HuH-7.5 (cell line): ENCODE measurements around the gene LRRTM4.
"Not testable (repeated sequence)": the region's sequence is repeated elsewhere in the genome, so short reads cannot be mapped to it uniquely, and the experiment has no call there.

Experiments
- DNase-seq: peaks from one replicate; pipeline ENCODE4 v3.0.0; 2011; ENCODE audit warnings: low spot score

Gene LRRTM4

GRCh38 chr2:76861708-76862107 is 660.5 kb downstream of the LRRTM4 start:
- DNase-seq, result no peak

GRCh38 chr2:76851000-76851399 is 671.2 kb downstream of the LRRTM4 start:
- no peak for DNase-seq

GRCh38 chr2:76849086-76849485 is 673.1 kb downstream of the LRRTM4 start:
- DNase-seq, result no peak

- DNase-seq, result no peak
Observed at GRCh38 chr2:76839826-76840225, 682.4 kb downstream of the LRRTM4 start.

- DNase-seq, result no peak
Observed at GRCh38 chr2:76829374-76830234, 692.6 kb downstream of the LRRTM4 start.

GRCh38 chr2:76826691-76827090 is 695.5 kb downstream of the LRRTM4 start:
- no peak for DNase-seq

GRCh38 chr2:76825140-76825970 is 696.8 kb downstream of the LRRTM4 start:
- DNase-seq, result no peak

- no peak for DNase-seq
Observed at GRCh38 chr2:76821731-76822130, 700.4 kb downstream of the LRRTM4 start.

GRCh38 chr2:76813084-76813483 is 709.1 kb downstream of the LRRTM4 start:
- no peak for DNase-seq

- no peak for DNase-seq
Observed at GRCh38 chr2:76812156-76812555, 710.0 kb downstream of the LRRTM4 start.

- DNase-seq, result no peak
Observed at GRCh38 chr2:76809136-76809535, 713.0 kb downstream of the LRRTM4 start.

GRCh38 chr2:76808732-76809131 is 713.4 kb downstream of the LRRTM4 start:
- no peak for DNase-seq

GRCh38 chr2:76793647-76794334 is 728.4 kb downstream of the LRRTM4 start:
- no peak for DNase-seq

- not testable (repeated sequence) for DNase-seq
Observed at GRCh38 chr2:76781313-76781712, 740.9 kb downstream of the LRRTM4 start.

GRCh38 chr2:76763276-76763675 is 758.9 kb downstream of the LRRTM4 start:
- DNase-seq, result no peak

- DNase-seq, result no peak
Observed at GRCh38 chr2:76760367-76760704, 761.8 kb downstream of the LRRTM4 start.

- DNase-seq, result no peak
Observed at GRCh38 chr2:76759634-76760366, 762.4 kb downstream of the LRRTM4 start.

GRCh38 chr2:76752506-76752905 is 769.7 kb downstream of the LRRTM4 start:
- DNase-seq, result no peak

GRCh38 chr2:76749858-76750257 is 772.3 kb downstream of the LRRTM4 start:
- DNase-seq, result no peak

GRCh38 chr2:76748581-76749296 is 773.4 kb downstream of the LRRTM4 start:
- no peak for DNase-seq

GRCh38 chr2:76745605-76746004 is 776.6 kb downstream of the LRRTM4 start:
- DNase-seq, result no peak
